ENCODE data around the gene CCDC110. TPM values are rescaled to one million over a fixed set of nuclear protein-coding genes. Genes with fewer than 3 reads are reported as not detected.

The CCDC110 gene
- polyA plus RNA-seq, 6 donors from 2014 or later: 0.16 to 0.92 TPM; not detected in 4

- H3K4me1 Mint-ChIP-seq: no peaks in the 10 kb centered on the region
- ATAC-seq (ENCODE audit: low read depth in 2 of 2) (no peak), DNase-seq (no peak)
- H3K27me3 Mint-ChIP-seq: peaks cover 35 to 68% (median 45%) of the 10 kb centered on the region in 3 donors
- peaks cover 8 to 9% of the 10 kb centered on the region in 2 donors for H3K36me3 Mint-ChIP-seq
- H3K9me3 Mint-ChIP-seq: peaks cover 4 to 18% (median 6%) of the 10 kb centered on the region in 7 donors
- no peak overlapping the region for H3K4me3 Mint-ChIP-seq
- no peak overlapping the region for H3K27ac Mint-ChIP-seq
These were observed 32.8 kb upstream of the CCDC110 start for GRCh38 chr4:185504098-185505047.

- no peaks in the 10 kb centered on the region for H3K4me1 Mint-ChIP-seq
- DNase-seq (no peak), ATAC-seq (ENCODE audit: low read depth in 2 of 2) (no peak)
- H3K9me3 Mint-ChIP-seq: peaks cover 4 to 18% (median 6%) of the 10 kb centered on the region in 7 donors
- peaks cover 8 to 9% of the 10 kb centered on the region in 2 donors for H3K36me3 Mint-ChIP-seq
- peak overlapping the region in 1 of 6 donors; percentile 80 for H3K27ac Mint-ChIP-seq
- peaks cover 33 to 58% (median 40%) of the 10 kb centered on the region in 3 donors for H3K27me3 Mint-ChIP-seq
- no peak overlapping the region for H3K4me3 Mint-ChIP-seq
These were observed 30.9 kb upstream of the CCDC110 start for GRCh38 chr4:185502386-185502785.

GRCh38 chr4:185500576-185500975, 29.0 kb upstream of the CCDC110 start:
- ATAC-seq (ENCODE audit: low read depth in 2 of 2) (no peak), DNase-seq (no peak)
- Mint-ChIP-seq H3K27ac (no peak overlapping the region), H3K9me3 (peaks cover 4 to 18% (median 6%) of the 10 kb centered on the region in 7 donors), H3K4me3 (no peak overlapping the region), H3K27me3 (peaks cover 35 to 48% (median 36%) of the 10 kb centered on the region in 3 donors), H3K36me3 (peaks cover 8 to 9% of the 10 kb centered on the region in 2 donors), H3K4me1 (no peaks in the 10 kb centered on the region)

GRCh38 chr4:185500035-185500434, 28.5 kb upstream of the CCDC110 start:
- Mint-ChIP-seq H3K4me1 (no peaks in the 10 kb centered on the region), H3K36me3 (peaks cover 8 to 9% of the 10 kb centered on the region in 2 donors), H3K4me3 (no peak overlapping the region), H3K9me3 (peaks cover 4 to 18% (median 6%) of the 10 kb centered on the region in 7 donors), H3K27me3 (peaks cover 33 to 47% (median 36%) of the 10 kb centered on the region in 3 donors), H3K27ac (peak overlapping the region in 1 of 6 donors; percentile 22)
- DNase-seq: no peak
- ATAC-seq (ENCODE audit: low read depth in 2 of 2): no peak

DNA sequence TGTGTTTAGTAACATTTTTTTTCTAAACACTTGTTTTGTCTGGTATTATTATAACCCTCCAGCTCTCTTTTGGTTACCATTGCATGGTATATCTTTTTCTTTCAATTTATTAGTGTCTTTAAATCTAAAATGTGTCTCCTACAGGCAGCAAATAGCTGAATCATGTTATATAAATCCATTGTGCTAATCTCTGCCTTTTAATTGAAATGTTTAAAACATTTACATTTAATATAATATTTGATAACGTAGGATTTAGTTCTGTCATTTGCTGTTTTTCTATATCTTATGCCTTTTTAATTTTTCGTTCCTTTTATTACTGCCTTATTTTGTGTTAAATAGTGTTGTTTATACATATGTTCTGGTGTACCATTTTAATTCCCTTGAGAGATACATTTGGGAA, 17.1 kb upstream of the CCDC110 start:
- H3K4me3 Mint-ChIP-seq: no peak overlapping the region
- DNase-seq (no peak), ATAC-seq (ENCODE audit: low read depth in 2 of 2) (no peak)
- H3K9me3 Mint-ChIP-seq: peaks cover 9 to 53% (median 22%) of the 10 kb centered on the region in 7 donors
- H3K27me3 Mint-ChIP-seq: peaks cover 14 to 54% (median 31%) of the 10 kb centered on the region in 3 donors
- no peak overlapping the region for H3K27ac Mint-ChIP-seq
- H3K36me3 Mint-ChIP-seq: peaks cover 20 to 21% of the 10 kb centered on the region in 2 donors
- H3K4me1 Mint-ChIP-seq: no peaks in the 10 kb centered on the region

GRCh38 chr4:185481401-185481800, 9.9 kb upstream of the CCDC110 start:
- peaks cover 0 to 7% (median 3%) of the 10 kb centered on the region in 7 donors for H3K9me3 Mint-ChIP-seq

GRCh38 chr4:185480016-185480732, 8.6 kb upstream of the CCDC110 start:
- no peak for ATAC-seq (ENCODE audit: low read depth in 2 of 2)
- H3K4me1 Mint-ChIP-seq: peaks cover 0 to 6% (median 4%) of the 10 kb centered on the region in 3 donors
- H3K27ac Mint-ChIP-seq: no peak overlapping the region
- DNase-seq: no peak
- no peak overlapping the region for H3K4me3 Mint-ChIP-seq
- H3K36me3 Mint-ChIP-seq: no peaks in the 10 kb centered on the region
- no peaks in the 10 kb centered on the region for H3K9me3 Mint-ChIP-seq
- peaks cover 32 to 67% (median 56%) of the 10 kb centered on the region in 3 donors for H3K27me3 Mint-ChIP-seq

More at GRCh38 chr4:185481401-185481800, 9.9 kb upstream of the CCDC110 start:
- ATAC-seq (ENCODE audit: low read depth in 2 of 2): no peak
- no peak overlapping the region for H3K4me3 Mint-ChIP-seq
- no peaks in the 10 kb centered on the region for H3K36me3 Mint-ChIP-seq
- peaks cover 32 to 75% (median 59%) of the 10 kb centered on the region in 3 donors for H3K27me3 Mint-ChIP-seq
- H3K27ac Mint-ChIP-seq: no peak overlapping the region
- DNase-seq: no peak
- peaks cover 0 to 6% (median 4%) of the 10 kb centered on the region in 3 donors for H3K4me1 Mint-ChIP-seq

- Mint-ChIP-seq H3K4me3 (no peak overlapping the region), H3K36me3 (no peaks in the 10 kb centered on the region), H3K4me1 (peaks cover 0 to 6% (median 4%) of the 10 kb centered on the region in 3 donors), H3K9me3 (no peaks in the 10 kb centered on the region), H3K27ac (no peak overlapping the region), H3K27me3 (peaks cover 32 to 67% (median 56%) of the 10 kb centered on the region in 3 donors)
- ATAC-seq (ENCODE audit: low read depth in 2 of 2): no peak
- DNase-seq: no peak
These were observed 8.0 kb upstream of the CCDC110 start for GRCh38 chr4:185479507-185479971.

DNA sequence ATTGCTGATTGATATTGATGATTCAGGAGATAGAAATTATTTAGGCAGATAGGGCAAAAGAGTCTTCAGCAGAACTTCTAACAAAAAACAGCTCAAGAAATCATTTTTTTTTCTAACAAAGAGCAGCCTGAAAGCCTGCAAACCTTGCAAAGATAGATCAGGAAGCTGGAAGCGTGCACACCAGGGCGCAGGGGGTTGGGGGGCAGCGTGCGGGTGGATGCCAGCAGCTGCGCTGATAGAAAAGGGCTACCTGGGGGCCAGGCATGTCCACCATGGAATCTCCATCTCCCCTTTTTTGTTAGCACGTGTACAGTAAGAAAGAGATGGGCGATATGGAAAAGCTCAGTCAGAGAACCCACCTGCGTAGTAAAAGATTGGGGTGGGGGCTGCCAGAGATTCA, 1.7 kb upstream of the CCDC110 start:
- DNase-seq (no peak), ATAC-seq (ENCODE audit: low read depth in 2 of 2) (no peak)
- Mint-ChIP-seq H3K36me3 (no peaks in the 10 kb centered on the region), H3K27ac (no peak overlapping the region), H3K27me3 (peaks cover 13 to 27% (median 20%) of the 10 kb centered on the region in 3 donors), H3K4me1 (peaks cover 8 to 20% (median 17%) of the 10 kb centered on the region in 3 donors), H3K9me3 (peaks cover 0 to 5% (median 0%) of the 10 kb centered on the region in 7 donors), H3K4me3 (peak overlapping the region in 1 of 8 donors; percentile 78)

DNA sequence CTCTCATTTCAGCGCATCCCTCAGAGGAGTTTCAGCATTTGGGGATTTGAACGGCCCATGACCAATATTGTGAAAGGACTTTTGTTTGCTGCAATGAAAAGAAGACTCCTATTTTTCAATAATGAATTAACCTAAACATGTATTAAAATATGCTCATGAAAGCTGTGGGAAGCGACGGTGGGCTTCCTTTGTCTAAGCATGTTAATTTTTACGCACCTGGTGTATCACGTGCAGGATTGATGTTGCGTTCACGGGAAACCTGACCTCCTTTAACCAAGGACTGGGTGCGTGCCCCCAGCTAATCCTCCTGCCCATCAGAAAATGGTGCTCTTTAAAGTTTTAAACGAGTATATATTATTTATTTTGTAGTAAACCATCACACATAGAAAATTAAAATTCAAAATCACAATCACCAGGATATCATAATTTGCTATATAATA, 590 bp upstream of the CCDC110 start:
- Mint-ChIP-seq H3K27me3 (peaks cover 9 to 17% (median 9%) of the 10 kb centered on the region in 3 donors), H3K4me1 (peaks cover 8 to 20% (median 17%) of the 10 kb centered on the region in 3 donors), H3K4me3 (peak overlapping the region; percentile 78 to 92 (median 90)), H3K36me3 (no peaks in the 10 kb centered on the region), H3K9me3 (peaks cover 0 to 5% (median 0%) of the 10 kb centered on the region in 7 donors), H3K27ac (peak overlapping the region; percentile 53 to 96 (median 84))
- peak; percentile 11 for DNase-seq
- ATAC-seq (ENCODE audit: low read depth in 2 of 2): no peak

DNA sequence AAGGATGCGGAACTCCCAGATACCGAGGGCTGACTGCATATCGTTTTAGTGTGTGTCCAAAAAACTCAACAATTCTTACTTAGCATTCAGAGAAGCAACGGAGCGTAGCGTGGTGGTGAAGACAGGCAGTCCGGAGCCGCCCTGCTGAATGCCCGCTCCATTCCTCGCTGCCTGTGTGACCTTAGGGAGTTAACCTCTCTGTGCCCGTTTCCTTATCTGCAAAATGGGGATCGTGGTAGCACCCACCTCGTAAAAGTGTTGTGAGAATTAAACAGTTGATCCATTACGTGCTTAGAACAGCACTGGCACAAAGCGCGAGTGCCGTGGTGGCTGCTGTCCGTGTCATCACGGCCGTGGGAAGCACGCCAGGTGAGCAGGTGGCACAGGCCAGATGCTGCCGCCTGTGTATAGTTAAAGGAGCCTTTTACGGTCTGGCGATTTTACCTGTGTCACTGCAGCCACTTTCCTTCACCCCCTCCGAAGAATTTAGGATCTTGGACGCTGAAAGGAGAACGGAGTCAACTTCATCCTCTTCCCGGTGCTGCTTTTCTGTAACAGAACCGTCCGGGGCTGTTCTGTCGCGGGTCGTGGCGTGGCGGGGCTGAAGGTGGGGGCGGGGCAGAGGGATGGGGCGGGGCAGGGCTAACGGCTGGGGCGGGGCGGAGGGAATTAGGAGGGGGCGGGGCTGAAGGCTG, 885 bp downstream of the CCDC110 start:
- Mint-ChIP-seq H3K4me1 (peaks cover 8 to 20% (median 17%) of the 10 kb centered on the region in 3 donors), H3K27me3 (peaks cover 0 to 20% (median 4%) of the 10 kb centered on the region in 3 donors), H3K4me3 (peak overlapping the region; percentile 81 to 92 (median 86)), H3K9me3 (peaks cover 0 to 5% (median 0%) of the 10 kb centered on the region in 7 donors), H3K36me3 (no peaks in the 10 kb centered on the region), H3K27ac (peak overlapping the region; percentile 82 to 96 (median 88))
- ATAC-seq (ENCODE audit: low read depth in 2 of 2): peak; percentile 46 to 50
- peak; percentile 65 for DNase-seq

DNA sequence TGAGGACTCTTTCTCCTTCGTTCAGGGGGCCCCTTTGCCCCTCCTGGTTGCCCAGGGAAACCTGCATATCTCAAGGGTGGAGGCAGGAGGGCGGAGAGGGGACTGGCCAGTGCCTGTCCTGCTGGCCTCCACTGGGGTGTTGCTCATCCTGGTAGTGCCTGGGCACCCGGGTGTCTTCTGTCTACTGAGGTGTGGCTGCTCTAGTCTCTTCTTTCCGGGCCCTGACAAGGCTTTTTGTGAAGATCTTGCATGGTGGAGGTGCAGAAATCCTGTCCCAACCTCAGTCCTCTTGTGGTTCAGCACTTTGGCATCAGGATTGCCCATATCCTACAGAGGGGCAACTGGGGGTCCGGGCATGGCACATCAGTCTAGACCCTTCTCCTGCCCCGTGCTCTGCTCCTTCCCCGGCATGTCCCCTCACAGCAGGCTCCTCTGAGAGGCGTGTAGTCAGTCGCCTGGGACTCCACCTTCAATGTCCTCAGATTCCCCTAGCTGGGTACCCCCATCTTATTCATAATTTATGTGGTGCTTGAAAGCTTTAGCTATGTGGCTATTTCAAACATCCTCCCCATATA, 1.9 kb downstream of the CCDC110 start:
- Mint-ChIP-seq H3K27ac (peak overlapping the region in 2 of 6 donors; percentile 31 to 51), H3K27me3 (peaks cover 0 to 13% (median 4%) of the 10 kb centered on the region in 3 donors), H3K4me3 (peak overlapping the region in 2 of 8 donors; percentile 2 to 83), H3K4me1 (peaks cover 8 to 20% (median 17%) of the 10 kb centered on the region in 3 donors), H3K9me3 (peaks cover 0 to 5% (median 0%) of the 10 kb centered on the region in 7 donors), H3K36me3 (no peaks in the 10 kb centered on the region)
- no peak for ATAC-seq (ENCODE audit: low read depth in 2 of 2)
- DNase-seq: peak; percentile 5

Data from naive B cell (primary cell).